ENCODE data around the gene CAPN11. TPM values are rescaled to one million over a fixed set of nuclear protein-coding genes. Genes with fewer than 3 reads are reported as not detected.

CAPN11 gene
- total and polyA plus RNA-seq, 2 donors (not counting 1 experiment from before 2014, with no cell fraction given) = not detected

DNA sequence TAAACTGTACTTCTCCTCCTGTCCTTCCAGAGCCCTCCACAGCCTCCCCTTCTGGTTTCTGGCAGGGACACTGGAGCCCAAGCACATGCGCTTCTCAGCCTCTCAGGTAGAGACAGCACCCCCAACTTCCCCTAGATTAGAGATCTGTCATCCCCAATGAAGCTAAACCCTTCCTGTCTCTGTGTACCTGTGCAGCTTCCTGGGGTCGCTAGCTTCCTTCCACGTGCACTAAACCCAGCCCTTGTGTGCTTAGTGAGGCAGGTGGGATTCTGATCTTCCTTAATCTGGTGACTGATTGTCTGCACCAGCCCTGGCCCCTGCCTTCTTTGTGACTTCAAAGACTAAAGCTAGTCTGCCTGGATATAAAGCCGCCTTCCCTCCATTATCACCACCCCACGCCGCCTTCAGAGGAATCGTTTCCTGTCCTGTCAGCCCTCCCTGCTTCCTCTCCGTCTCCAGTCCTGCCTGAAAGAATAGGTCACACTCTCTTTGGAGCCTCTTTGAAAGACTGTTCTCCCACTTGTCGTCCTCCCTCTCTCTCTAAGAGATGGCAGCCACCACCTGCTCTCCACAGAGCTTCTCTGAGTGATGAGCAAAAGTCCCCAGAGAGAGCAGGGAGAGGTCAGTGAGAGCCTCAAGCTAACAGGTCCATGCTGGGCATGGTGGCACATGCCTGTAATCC, 27.5 kb downstream of the CAPN11 start:
- no peak for DNase-seq (ENCODE audit: low read depth in 2 of 2)
- TF ChIP-seq, protein P1, sequence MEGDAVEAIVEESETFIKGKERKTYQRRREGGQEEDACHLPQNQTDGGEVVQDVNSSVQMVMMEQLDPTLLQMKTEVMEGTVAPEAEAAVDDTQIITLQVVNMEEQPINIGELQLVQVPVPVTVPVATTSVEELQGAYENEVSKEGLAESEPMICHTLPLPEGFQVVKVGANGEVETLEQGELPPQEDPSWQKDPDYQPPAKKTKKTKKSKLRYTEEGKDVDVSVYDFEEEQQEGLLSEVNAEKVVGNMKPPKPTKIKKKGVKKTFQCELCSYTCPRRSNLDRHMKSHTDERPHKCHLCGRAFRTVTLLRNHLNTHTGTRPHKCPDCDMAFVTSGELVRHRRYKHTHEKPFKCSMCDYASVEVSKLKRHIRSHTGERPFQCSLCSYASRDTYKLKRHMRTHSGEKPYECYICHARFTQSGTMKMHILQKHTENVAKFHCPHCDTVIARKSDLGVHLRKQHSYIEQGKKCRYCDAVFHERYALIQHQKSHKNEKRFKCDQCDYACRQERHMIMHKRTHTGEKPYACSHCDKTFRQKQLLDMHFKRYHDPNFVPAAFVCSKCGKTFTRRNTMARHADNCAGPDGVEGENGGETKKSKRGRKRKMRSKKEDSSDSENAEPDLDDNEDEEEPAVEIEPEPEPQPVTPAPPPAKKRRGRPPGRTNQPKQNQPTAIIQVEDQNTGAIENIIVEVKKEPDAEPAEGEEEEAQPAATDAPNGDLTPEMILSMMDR (conservative IDR thresholded peaks at IDR 0.05 in 1 of 2, IDR thresholded peaks at IDR 0.05 in 1 of 2; ENCODE audit: low read depth in 1 of 2, low read length in 2 of 2) = no peak
- no peak for TF ChIP-seq EZH2 (IDR thresholded peaks at IDR 0.05; ENCODE audit: low read length, missing control alignments)
- H3K27me3 ChIP-seq (ENCODE audit: control insufficient read depth, insufficient read depth, low read length) = no peaks in the 10 kb centered on the region
- H3K9me3 ChIP-seq (ENCODE audit: control insufficient read depth, insufficient read depth, low read depth, low read length) = no peaks in the 10 kb centered on the region
- H3K4me1 ChIP-seq (ENCODE audit: control insufficient read depth, extremely low read depth, insufficient read depth, low read length) = no peaks in the 10 kb centered on the region
- no peak overlapping the region for H3K4me2 ChIP-seq (ENCODE audit: extremely low read depth, insufficient read depth, low read length)
- no peaks in the 10 kb centered on the region for H3K79me2 ChIP-seq (ENCODE audit: control insufficient read depth, insufficient read depth, low read length)
- no peaks in the 10 kb centered on the region for H3K36me3 ChIP-seq (ENCODE audit: control insufficient read depth, insufficient read depth, low read length)
- H4K20me1 ChIP-seq (ENCODE audit: control insufficient read depth, extremely low read depth, insufficient read depth, low read length) = no peaks in the 10 kb centered on the region
- H3K27ac ChIP-seq (ENCODE audit: insufficient read depth, low read length) = no peak overlapping the region
- H3K9ac ChIP-seq (ENCODE audit: insufficient read depth, low read length) = no peak overlapping the region
- H3K4me3 ChIP-seq (replicated peaks in 1 of 4; ENCODE audit: control extremely low read depth in 1 of 4, insufficient read depth in 1 of 4, low read depth in 3 of 4, low read length in 4 of 4) = no peak overlapping the region
- no peak overlapping the region for H2AFZ ChIP-seq (ENCODE audit: low read length)

DNA sequence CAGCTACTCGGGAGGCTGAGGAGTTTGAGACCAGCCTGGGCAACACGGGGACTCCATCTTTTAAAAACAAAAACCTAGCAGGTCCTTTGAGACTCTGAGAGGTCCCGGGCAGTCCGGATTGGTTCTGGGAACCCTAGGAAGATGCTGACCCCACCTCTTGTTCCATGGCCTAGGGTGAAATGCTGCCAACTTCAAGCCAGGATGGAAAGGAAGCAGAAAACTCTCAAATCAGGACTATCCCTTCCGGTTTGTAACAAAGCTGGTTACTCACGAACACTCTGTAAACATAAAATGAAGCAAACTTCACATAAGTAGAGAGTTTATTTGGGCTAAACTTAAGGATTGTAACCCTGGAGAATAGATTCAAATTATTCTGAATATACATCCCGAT, 28.0 kb downstream of the CAPN11 start:
- Histone ChIP-seq H4K20me1 (ENCODE audit: control insufficient read depth, extremely low read depth, insufficient read depth, low read length) (no peaks in the 10 kb centered on the region), H3K4me3 (replicated peaks in 1 of 4; ENCODE audit: control extremely low read depth in 1 of 4, insufficient read depth in 1 of 4, low read depth in 3 of 4, low read length in 4 of 4) (no peak overlapping the region), H3K27me3 (ENCODE audit: control insufficient read depth, insufficient read depth, low read length) (no peaks in the 10 kb centered on the region), H2AFZ (ENCODE audit: low read length) (no peak overlapping the region), H3K9ac (ENCODE audit: insufficient read depth, low read length) (no peak overlapping the region), H3K79me2 (ENCODE audit: control insufficient read depth, insufficient read depth, low read length) (no peaks in the 10 kb centered on the region), H3K4me1 (ENCODE audit: control insufficient read depth, extremely low read depth, insufficient read depth, low read length) (no peaks in the 10 kb centered on the region), H3K9me3 (ENCODE audit: control insufficient read depth, insufficient read depth, low read depth, low read length) (no peaks in the 10 kb centered on the region), H3K4me2 (ENCODE audit: extremely low read depth, insufficient read depth, low read length) (no peak overlapping the region), H3K36me3 (ENCODE audit: control insufficient read depth, insufficient read depth, low read length) (no peaks in the 10 kb centered on the region), H3K27ac (ENCODE audit: insufficient read depth, low read length) (no peak overlapping the region)
- TF ChIP-seq, protein P1 (conservative IDR thresholded peaks at IDR 0.05 in 1 of 2, IDR thresholded peaks at IDR 0.05 in 1 of 2; ENCODE audit: low read depth in 1 of 2, low read length in 2 of 2) = no peak
- TF ChIP-seq EZH2 (IDR thresholded peaks at IDR 0.05; ENCODE audit: low read length, missing control alignments) = no peak
- no peak for DNase-seq (ENCODE audit: low read depth in 2 of 2)

DNA sequence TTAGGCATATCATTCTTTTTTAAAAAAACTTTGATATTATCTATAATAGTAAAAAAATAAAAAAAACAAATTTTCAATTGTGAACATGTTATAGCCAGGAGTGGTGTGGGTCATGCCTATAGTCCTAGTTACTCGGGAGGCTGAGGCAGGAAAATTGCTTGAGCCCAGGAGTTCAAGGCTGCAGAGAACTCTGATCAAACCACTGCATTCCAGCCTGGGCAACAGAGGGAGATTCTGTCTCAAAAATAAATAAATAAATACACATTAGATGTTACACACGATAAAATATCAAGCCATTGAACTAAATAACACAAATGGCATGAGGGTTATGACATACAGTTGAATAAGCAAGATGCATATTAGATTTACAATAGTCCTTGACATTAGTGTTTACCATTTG, 30.2 kb downstream of the CAPN11 start:
- Histone ChIP-seq H3K9me3 (ENCODE audit: control insufficient read depth, insufficient read depth, low read depth, low read length) (no peaks in the 10 kb centered on the region), H3K4me1 (ENCODE audit: control insufficient read depth, extremely low read depth, insufficient read depth, low read length) (no peaks in the 10 kb centered on the region), H3K27me3 (ENCODE audit: control insufficient read depth, insufficient read depth, low read length) (no peaks in the 10 kb centered on the region), H4K20me1 (ENCODE audit: control insufficient read depth, extremely low read depth, insufficient read depth, low read length) (no peaks in the 10 kb centered on the region), H3K4me3 (replicated peaks in 1 of 4; ENCODE audit: control extremely low read depth in 1 of 4, insufficient read depth in 1 of 4, low read depth in 3 of 4, low read length in 4 of 4) (no peak overlapping the region), H3K4me2 (ENCODE audit: extremely low read depth, insufficient read depth, low read length) (no peak overlapping the region), H3K9ac (ENCODE audit: insufficient read depth, low read length) (no peak overlapping the region), H3K27ac (ENCODE audit: insufficient read depth, low read length) (no peak overlapping the region), H2AFZ (ENCODE audit: low read length) (no peak overlapping the region), H3K36me3 (ENCODE audit: control insufficient read depth, insufficient read depth, low read length) (no peaks in the 10 kb centered on the region), H3K79me2 (ENCODE audit: control insufficient read depth, insufficient read depth, low read length) (no peaks in the 10 kb centered on the region)
- DNase-seq (ENCODE audit: low read depth in 2 of 2) = no peak
- no peak for TF ChIP-seq EZH2 (IDR thresholded peaks at IDR 0.05; ENCODE audit: low read length, missing control alignments)
- TF ChIP-seq, protein P1 (conservative IDR thresholded peaks at IDR 0.05 in 1 of 2, IDR thresholded peaks at IDR 0.05 in 1 of 2; ENCODE audit: low read depth in 1 of 2, low read length in 2 of 2) = no peak

Data from fibroblast of lung (primary cell).